Gastrocnemius medialis (tissue), 4 donors: ENCODE data around the gene INPP5D.

Source experiments
- CTCF ChIP-seq, 5 experiments: fragments of 450-650 bp in 3 of 5; fragments of 200-600 bp in 2 of 5; sonication (generic) in 2 of 5; IDR thresholded peaks in 4 of 5; conservative IDR thresholded peaks in 1 of 5; 1 replicate in 4 of 5; 2 replicates in 1 of 5; pipeline ENCODE4 v1.5.1; 2016 to 2019; ENCODE audit warnings: antibody characterized with exemption in 5 of 5, mild to moderate bottlenecking in 3 of 5, moderate library complexity in 3 of 5
- POLR2A ChIP-seq, 2 donors: fragments of 450-650 bp; IDR thresholded peaks; one replicate each; pipeline ENCODE4 v1.6.1; 2017; ENCODE audit warnings: antibody characterized with exemption in 2 of 2, mild to moderate bottlenecking in 2 of 2, moderate library complexity in 2 of 2

- no peak for TF ChIP-seq CTCF (IDR thresholded peaks at IDR 0.05 in 4 of 5, conservative IDR thresholded peaks at IDR 0.05 in 1 of 5)
- TF ChIP-seq POLR2A (IDR thresholded peaks at IDR 0.05), result no peak
Measured at GRCh38 chr2:233193738-233194137, 133.6 kb downstream of the INPP5D start.
